Neural cell (in vitro differentiated cells): ENCODE results near the gene PCDHGA12. TPM values are rescaled to one million over a fixed set of nuclear protein-coding genes. Genes with fewer than 3 reads are reported as not detected.

ENCODE experiments used
- H2AFZ ChIP-seq: fragments of 200-600, 300-800 bp; sonication (generic), shearing (Covaris generic); 2 replicates; pipeline ENCODE4 v1.6.0; 2014; ENCODE audit warnings: low read depth, mild to moderate bottlenecking, antibody characterized with exemption, low read length, moderate library complexity
- H3F3A ChIP-seq: fragments of 200-600 bp; shearing (Covaris generic); 2 replicates; pipeline ENCODE4 v1.6.1; 2016; ENCODE audit warnings: mild to moderate bottlenecking, moderate library complexity, mixed read lengths, antibody characterized with exemption, low read length; ENCODE audit not compliant: insufficient read depth, poor library complexity, severe bottlenecking
- H3K27ac ChIP-seq: fragments of 200-600, 300-800 bp; sonication (generic), shearing (Covaris generic); 2 replicates; pipeline ENCODE4 v1.5.1; 2014; ENCODE audit warnings: mild to moderate bottlenecking, low read length, moderate library complexity
- H3K27me3 ChIP-seq: fragments of 300-800, 200-600 bp; sonication (generic), shearing (Covaris generic); 2 replicates; pipeline ENCODE4 v1.6.0; 2014; ENCODE audit warnings: mild to moderate bottlenecking, low read depth, low read length, moderate library complexity; ENCODE audit not compliant: insufficient read depth
- H3K36me3 ChIP-seq: fragments of 300-800, 200-600 bp; sonication (generic), shearing (Covaris generic); 2 replicates; pipeline ENCODE4 v1.5.1; 2014; ENCODE audit warnings: mild to moderate bottlenecking, antibody characterized with exemption, low read length, moderate library complexity; ENCODE audit not compliant: insufficient read depth
- H3K4me2 ChIP-seq: fragments of 300-800, 200-600 bp; sonication (generic), shearing (Covaris generic); 2 replicates; pipeline ENCODE4 v1.6.0; 2014; ENCODE audit warnings: mild to moderate bottlenecking, low read length
- H3K4me3 ChIP-seq: fragments of 300-800, 200-600 bp; sonication (generic), shearing (Covaris generic); 2 replicates; pipeline ENCODE4 v1.5.1; 2014; ENCODE audit warnings: mild to moderate bottlenecking, low read length, moderate library complexity
- H3K79me2 ChIP-seq: fragments of 200-600 bp; shearing (Covaris generic); replicated peaks from 2 replicates; pipeline ENCODE4 v1.6.0; 2014; ENCODE audit warnings: mild to moderate bottlenecking, low read length, moderate library complexity; ENCODE audit not compliant: insufficient read depth
- H3K9ac ChIP-seq: fragments of 300-800, 200-600 bp; sonication (generic), shearing (Covaris generic); 2 replicates; pipeline ENCODE4 v1.6.1; 2016; ENCODE audit warnings: mild to moderate bottlenecking, low read length, mixed read lengths
- H3K9me2 ChIP-seq: fragments of 200-600 bp; shearing (Covaris generic); 2 replicates; pipeline ENCODE4 v1.6.1; 2016; ENCODE audit warnings: mild to moderate bottlenecking, low read length, mixed read lengths; ENCODE audit not compliant: insufficient read depth
- H3K9me3 ChIP-seq: fragments of 200-600, 300-800 bp; sonication (generic), shearing (Covaris generic); 2 replicates; pipeline ENCODE4 v1.6.1; 2016; ENCODE audit warnings: mild to moderate bottlenecking, mixed run types, low read length, moderate library complexity, mixed read lengths
- H4K20me1 ChIP-seq: fragments of 200-600 bp; shearing (Covaris generic); 2 replicates; pipeline ENCODE4 v1.6.1; 2016; ENCODE audit warnings: mild to moderate bottlenecking, mixed run types; ENCODE audit not compliant: insufficient read depth
- EP300 ChIP-seq: fragments of 450-650 bp; conservative IDR thresholded peaks from 2 replicates; pipeline ENCODE4 v1.6.1; 2014; ENCODE audit warnings: antibody characterized with exemption, mild to moderate bottlenecking, moderate library complexity; ENCODE audit not compliant: poor library complexity, severe bottlenecking
- EZH2 ChIP-seq: fragments of 200-600, 300-800 bp; shearing (Covaris generic), sonication (generic); IDR thresholded peaks from 2 replicates; pipeline ENCODE4 v1.6.1; 2014; ENCODE audit warnings: antibody characterized with exemption, low read length, borderline replicate concordance, mild to moderate bottlenecking; ENCODE audit not compliant: insufficient read depth, poor library complexity, severe bottlenecking
- MXI1 ChIP-seq: fragments of 450-650 bp; conservative IDR thresholded peaks from 2 replicates; pipeline ENCODE4 v1.6.1; 2014; ENCODE audit warnings: antibody characterized with exemption, mild to moderate bottlenecking; ENCODE audit not compliant: poor library complexity, severe bottlenecking
- POLR2AphosphoS5 ChIP-seq: IDR thresholded peaks from 2 replicates; pipeline ENCODE4 v1.6.1; 2012
- RAD21 ChIP-seq: fragments of 450-650 bp; conservative IDR thresholded peaks from 2 replicates; pipeline ENCODE4 v1.6.1; 2014; ENCODE audit warnings: antibody characterized with exemption, mild to moderate bottlenecking, moderate library complexity
- SMC3 ChIP-seq: fragments of 450-650 bp; conservative IDR thresholded peaks from 2 replicates; pipeline ENCODE4 v1.6.1; 2014; ENCODE audit warnings: antibody characterized with exemption, mild to moderate bottlenecking, moderate library complexity; ENCODE audit not compliant: poor library complexity
- TAF1 ChIP-seq: IDR thresholded peaks from 2 replicates; pipeline ENCODE4 v1.6.1; 2012; ENCODE audit warnings: low read depth
- polyA plus RNA-seq: library from polyadenylated mRNA; depleted of rRNA; stranded (reverse); fragments of >200 nt; gene quantifications from 2 replicates; pipeline ENCODE4 v1.2.3, GENCODE V29; 2014
- TF ChIP-seq, protein P1 (sequence below): IDR thresholded peaks from 2 replicates; pipeline ENCODE4 v1.6.1; 2012; ENCODE audit warnings: borderline replicate concordance
- TF ChIP-seq, protein P2 (sequence below): fragments of 450-650 bp; IDR thresholded peaks from 2 replicates; pipeline ENCODE4 v1.5.1; 2014; ENCODE audit warnings: antibody characterized with exemption, mild to moderate bottlenecking, moderate library complexity; ENCODE audit not compliant: poor library complexity, severe bottlenecking

Gene PCDHGA12
- polyA plus RNA-seq, 1 donor from 2014 or later = 0.11 TPM

DNA sequence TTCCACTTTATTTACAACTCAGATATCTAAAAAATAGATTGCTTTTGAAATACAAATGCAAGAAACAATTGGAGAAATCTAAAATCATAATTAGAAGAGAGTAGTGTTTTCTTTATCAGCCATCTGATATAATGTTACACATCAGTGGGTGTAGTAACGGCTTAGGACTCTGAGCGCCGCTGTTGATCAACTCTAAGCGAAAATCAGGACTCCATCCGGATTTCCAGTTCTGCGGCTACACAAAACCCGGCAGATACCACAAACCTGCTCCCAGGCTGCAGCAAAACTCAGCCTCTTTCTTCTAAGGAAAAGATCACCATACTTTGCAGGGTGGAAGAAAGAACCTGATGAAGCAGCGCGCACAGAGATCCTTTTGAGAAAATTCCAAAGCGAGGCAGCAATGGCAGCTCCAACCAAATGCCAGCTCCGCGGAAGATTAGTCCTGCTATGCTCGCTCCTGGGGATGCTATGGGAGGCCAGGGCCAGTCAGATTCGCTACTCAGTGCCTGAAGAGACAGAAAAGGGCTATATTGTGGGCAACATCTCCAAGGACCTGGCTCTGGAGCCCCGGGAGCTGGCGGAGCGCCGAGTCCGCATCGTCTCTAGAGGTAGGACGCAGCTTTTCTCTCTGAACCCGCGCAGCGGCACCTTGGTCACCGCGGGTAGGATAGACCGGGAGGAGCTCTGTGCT is 27.6 kb upstream of the PCDHGA12 start, which contains the start of gene PCDHGA9:
PCDHGA9 (plus strand) TSS at position 226 of the 691 bp plus-strand sequence; CDS start at position 401, 175 bp downstream.
- no peak within 1 kb of the TSS for H3K4me3 ChIP-seq

DNA sequence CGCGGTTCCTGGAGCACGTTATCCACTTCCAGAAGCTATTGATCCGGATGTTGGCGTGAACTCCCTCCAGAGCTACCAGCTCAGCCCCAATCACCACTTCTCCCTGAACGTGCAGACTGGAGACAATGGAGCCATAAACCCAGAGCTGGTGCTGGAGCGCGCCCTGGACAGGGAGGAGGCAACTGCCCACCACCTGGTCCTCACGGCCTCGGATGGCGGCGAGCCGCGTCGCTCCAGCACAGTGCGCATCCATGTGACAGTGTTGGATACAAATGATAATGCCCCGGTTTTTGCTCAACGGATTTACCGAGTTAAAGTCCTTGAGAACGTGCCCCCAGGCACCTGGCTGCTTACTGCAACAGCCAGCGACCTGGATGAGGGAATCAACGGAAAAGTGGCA is 26.9 kb upstream of the PCDHGA12 start:
- Histone ChIP-seq H3K36me3 (peaks cover 7% of the 10 kb centered on the region), H2AFZ (no peak overlapping the region), H3F3A (peaks cover 4% of the 10 kb centered on the region), H3K4me2 (no peak overlapping the region), H3K27me3 (no peaks in the 10 kb centered on the region), H3K9ac (no peak overlapping the region), H4K20me1 (no peaks in the 10 kb centered on the region), H3K9me3 (peaks cover 34% of the 10 kb centered on the region), H3K4me3 (no peak overlapping the region), H3K9me2 (no peaks in the 10 kb centered on the region), H3K79me2 (no peaks in the 10 kb centered on the region), H3K27ac (no peak overlapping the region)
- TF ChIP-seq EP300 (no peak), POLR2AphosphoS5 (no peak), TAF1 (no peak), EZH2 (no peak), SMC3 (no peak), RAD21 (no peak), MXI1 (no peak)
- TF ChIP-seq, protein P1, sequence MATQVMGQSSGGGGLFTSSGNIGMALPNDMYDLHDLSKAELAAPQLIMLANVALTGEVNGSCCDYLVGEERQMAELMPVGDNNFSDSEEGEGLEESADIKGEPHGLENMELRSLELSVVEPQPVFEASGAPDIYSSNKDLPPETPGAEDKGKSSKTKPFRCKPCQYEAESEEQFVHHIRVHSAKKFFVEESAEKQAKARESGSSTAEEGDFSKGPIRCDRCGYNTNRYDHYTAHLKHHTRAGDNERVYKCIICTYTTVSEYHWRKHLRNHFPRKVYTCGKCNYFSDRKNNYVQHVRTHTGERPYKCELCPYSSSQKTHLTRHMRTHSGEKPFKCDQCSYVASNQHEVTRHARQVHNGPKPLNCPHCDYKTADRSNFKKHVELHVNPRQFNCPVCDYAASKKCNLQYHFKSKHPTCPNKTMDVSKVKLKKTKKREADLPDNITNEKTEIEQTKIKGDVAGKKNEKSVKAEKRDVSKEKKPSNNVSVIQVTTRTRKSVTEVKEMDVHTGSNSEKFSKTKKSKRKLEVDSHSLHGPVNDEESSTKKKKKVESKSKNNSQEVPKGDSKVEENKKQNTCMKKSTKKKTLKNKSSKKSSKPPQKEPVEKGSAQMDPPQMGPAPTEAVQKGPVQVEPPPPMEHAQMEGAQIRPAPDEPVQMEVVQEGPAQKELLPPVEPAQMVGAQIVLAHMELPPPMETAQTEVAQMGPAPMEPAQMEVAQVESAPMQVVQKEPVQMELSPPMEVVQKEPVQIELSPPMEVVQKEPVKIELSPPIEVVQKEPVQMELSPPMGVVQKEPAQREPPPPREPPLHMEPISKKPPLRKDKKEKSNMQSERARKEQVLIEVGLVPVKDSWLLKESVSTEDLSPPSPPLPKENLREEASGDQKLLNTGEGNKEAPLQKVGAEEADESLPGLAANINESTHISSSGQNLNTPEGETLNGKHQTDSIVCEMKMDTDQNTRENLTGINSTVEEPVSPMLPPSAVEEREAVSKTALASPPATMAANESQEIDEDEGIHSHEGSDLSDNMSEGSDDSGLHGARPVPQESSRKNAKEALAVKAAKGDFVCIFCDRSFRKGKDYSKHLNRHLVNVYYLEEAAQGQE = no peak
- TF ChIP-seq, protein P2, sequence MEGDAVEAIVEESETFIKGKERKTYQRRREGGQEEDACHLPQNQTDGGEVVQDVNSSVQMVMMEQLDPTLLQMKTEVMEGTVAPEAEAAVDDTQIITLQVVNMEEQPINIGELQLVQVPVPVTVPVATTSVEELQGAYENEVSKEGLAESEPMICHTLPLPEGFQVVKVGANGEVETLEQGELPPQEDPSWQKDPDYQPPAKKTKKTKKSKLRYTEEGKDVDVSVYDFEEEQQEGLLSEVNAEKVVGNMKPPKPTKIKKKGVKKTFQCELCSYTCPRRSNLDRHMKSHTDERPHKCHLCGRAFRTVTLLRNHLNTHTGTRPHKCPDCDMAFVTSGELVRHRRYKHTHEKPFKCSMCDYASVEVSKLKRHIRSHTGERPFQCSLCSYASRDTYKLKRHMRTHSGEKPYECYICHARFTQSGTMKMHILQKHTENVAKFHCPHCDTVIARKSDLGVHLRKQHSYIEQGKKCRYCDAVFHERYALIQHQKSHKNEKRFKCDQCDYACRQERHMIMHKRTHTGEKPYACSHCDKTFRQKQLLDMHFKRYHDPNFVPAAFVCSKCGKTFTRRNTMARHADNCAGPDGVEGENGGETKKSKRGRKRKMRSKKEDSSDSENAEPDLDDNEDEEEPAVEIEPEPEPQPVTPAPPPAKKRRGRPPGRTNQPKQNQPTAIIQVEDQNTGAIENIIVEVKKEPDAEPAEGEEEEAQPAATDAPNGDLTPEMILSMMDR = no peak

More for the DNA sequence above, 27.6 kb upstream of the PCDHGA12 start, which contains the start of gene PCDHGA9:
- Histone ChIP-seq H3F3A (peaks cover 4% of the 10 kb centered on the region), H3K9me2 (no peaks in the 10 kb centered on the region), H3K9me3 (peaks cover 34% of the 10 kb centered on the region), H3K9ac (no peak within 1 kb of the TSS), H3K79me2 (no peaks in the 10 kb centered on the region), H3K27me3 (no peaks in the 10 kb centered on the region), H4K20me1 (no peaks in the 10 kb centered on the region), H3K4me2 (no peak within 1 kb of the TSS), H2AFZ (no peak within 1 kb of the TSS), H3K36me3 (peaks cover 7% of the 10 kb centered on the region), H3K27ac (no peak within 1 kb of the TSS)
- no peak for TF ChIP-seq POLR2AphosphoS5
- TF ChIP-seq EZH2 = no peak
- TF ChIP-seq, protein P1 = no peak
- TF ChIP-seq SMC3 = no peak
- TF ChIP-seq, protein P2 = no peak
- TF ChIP-seq MXI1 = no peak
- TF ChIP-seq TAF1 = no peak
- no peak for TF ChIP-seq RAD21
- TF ChIP-seq EP300 = no peak
